Activated CD8-positive, alpha-beta memory T cell treated with anti-CD3 and anti-CD28 coated beads for 24 hours (primary cell): ENCODE results near the gene GPR17.

Experiments used
- DNase-seq: peaks from one replicate; pipeline ENCODE4 v3.0.0-alpha.2; 2020

GPR17 gene

GRCh38 chr2:127643439-127644065 lies 2.4 kb upstream of the GPR17 start:
- DNase-seq = no peak

- no peak for DNase-seq
Measured at GRCh38 chr2:127644066-127645025, 1.6 kb upstream of the GPR17 start.

GRCh38 chr2:127645026-127645394 lies 943 bp upstream of the GPR17 start:
- no peak for DNase-seq

GRCh38 chr2:127646487-127647241 lies 711 bp downstream of the GPR17 start:
- no peak for DNase-seq

- DNase-seq = no peak
Measured at GRCh38 chr2:127647242-127648190, 1.6 kb downstream of the GPR17 start.

GRCh38 chr2:127648321-127648720 lies 2.4 kb downstream of the GPR17 start:
- DNase-seq = no peak

DNA sequence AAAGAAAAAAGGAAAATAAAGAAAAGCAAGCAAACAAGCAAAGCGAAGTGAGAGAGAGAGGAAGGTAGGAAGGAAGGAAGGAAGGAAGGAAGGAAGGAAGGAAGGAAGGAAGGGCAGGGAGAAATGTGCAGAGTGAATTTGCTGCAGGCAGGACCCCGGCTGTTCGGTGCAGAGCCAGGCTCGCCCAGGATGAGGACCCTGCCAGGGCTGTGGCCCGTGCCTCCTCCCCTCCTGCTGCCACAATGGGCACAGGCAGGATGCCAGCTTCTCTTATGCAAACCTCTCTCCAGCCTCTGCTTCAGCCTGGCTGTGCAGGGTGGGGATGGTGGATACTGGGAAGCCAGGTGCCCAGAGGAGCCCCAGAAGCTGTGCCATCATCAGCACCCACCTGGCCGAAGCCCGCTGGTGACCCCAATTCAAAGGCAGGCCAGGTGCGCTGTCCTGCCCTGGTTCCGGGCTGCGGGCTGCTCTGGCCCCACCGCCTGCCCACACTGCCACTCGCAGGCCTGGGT lies 3.2 kb downstream of the GPR17 start:
- DNase-seq = peak; percentile 68

GRCh38 chr2:127649684-127650040 lies 3.7 kb downstream of the GPR17 start:
- peak; percentile 96 for DNase-seq

DNA sequence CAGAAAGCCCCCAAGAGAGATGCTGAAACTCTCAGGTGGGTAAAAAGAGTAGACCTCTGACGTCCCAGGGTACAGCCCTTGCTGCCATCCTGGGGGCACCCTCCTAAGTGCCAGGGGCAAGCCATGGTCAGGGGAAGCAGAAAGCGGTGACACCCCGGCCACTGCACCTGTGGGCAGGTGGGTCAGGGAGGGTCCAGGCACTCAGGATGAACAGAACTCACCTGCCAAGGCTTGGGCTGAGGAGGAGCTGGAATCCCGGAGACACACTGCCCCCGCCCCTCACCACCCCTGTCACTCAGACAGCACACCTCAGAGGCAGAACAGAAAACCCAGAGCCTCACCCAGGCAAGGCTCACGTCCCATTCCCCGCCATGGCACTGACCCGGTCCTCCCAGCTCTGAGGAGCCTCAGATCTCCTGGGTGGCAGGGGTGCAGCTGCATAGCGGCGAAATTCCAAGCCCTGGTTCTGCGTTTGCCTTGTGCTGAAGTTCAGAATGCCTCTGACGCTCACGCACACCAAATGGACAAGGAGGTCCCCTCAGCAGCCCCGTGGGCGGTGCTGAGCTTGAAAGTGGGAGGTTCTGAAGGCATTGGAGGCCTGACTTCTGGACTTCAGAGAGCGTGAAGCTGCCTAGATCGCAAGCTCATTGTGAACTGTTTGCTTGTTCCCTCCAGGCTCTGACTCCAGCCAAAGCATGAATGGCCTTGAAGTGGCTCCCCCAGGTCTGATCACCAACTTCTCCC lies 4.3 kb downstream of the GPR17 start:
- DNase-seq = no peak

GRCh38 chr2:127650785-127651380 lies 4.9 kb downstream of the GPR17 start:
- DNase-seq = no peak

- no peak for DNase-seq
Measured at GRCh38 chr2:127651381-127651809, 5.4 kb downstream of the GPR17 start.

- DNase-seq = no peak
Measured at GRCh38 chr2:127651971-127652550, 6.1 kb downstream of the GPR17 start.

GRCh38 chr2:127652786-127653357 lies 6.9 kb downstream of the GPR17 start:
- DNase-seq = no peak

- no peak for DNase-seq
Measured at GRCh38 chr2:127653421-127654083, 7.6 kb downstream of the GPR17 start.

DNA sequence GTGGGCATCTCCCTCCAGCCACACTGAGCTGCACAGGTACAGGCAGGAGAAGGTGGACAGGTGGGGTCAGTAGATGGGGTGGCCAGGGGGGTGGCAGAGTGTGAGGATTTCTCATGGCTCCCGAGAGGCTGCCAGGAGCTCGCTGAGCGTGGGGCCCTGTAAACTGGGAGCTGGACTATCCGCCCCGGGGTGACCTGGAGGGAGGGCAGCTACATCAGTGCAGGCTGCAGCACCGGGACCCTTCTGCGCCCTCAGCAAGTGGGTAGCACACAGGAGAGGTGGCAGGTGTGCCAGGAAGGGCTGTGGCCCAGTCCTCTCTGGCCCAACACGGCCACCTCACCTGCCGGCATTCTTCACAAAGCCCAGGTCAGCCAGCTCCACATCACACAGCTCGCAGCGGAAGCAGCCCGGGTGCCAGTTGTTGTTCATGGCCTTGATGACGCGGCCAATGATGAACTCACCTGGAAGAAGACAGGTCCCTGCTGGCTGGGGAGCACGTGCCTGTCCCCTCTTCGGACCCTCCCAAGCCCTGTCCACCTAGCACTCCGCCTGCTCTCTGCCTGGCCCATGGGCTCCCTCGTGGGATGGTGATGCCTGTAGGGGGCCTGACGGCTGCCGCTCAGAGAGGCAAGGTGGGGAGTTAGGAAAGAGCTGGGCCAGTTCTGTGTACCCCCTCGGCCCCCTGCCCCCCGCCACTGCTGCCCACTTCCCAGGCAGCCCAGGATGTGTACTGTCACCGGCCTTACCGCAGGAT lies 8.3 kb downstream of the GPR17 start:
- no peak for DNase-seq

- DNase-seq = no peak
Measured at GRCh38 chr2:127654838-127655175, 8.9 kb downstream of the GPR17 start.

GRCh38 chr2:127655209-127656073 lies 9.5 kb downstream of the GPR17 start:
- DNase-seq = no peak
